GM21360 (cell line): ENCODE results near the gene SND1.
"Not testable (repeated sequence)": the region's sequence is repeated elsewhere in the genome, so short reads cannot be mapped to it uniquely, and the experiment has no call there.

Source experiments
- ATAC-seq: cut with Tn5 transposase; IDR thresholded peaks from one replicate; pipeline ENCODE4 v1.9.1; 2021; ENCODE audit warnings: mild to moderate bottlenecking, moderate library complexity; ENCODE audit not compliant: unreplicated experiment

SND1 gene

GRCh38 chr7:127822822-127823508, 171.0 kb downstream of the SND1 start:
- ATAC-seq = no peak

GRCh38 chr7:127824682-127825081, 172.7 kb downstream of the SND1 start:
- ATAC-seq = no peak

GRCh38 chr7:127828843-127829500, 177.0 kb downstream of the SND1 start:
- ATAC-seq = no peak

GRCh38 chr7:127831318-127832219, 179.6 kb downstream of the SND1 start:
- no peak for ATAC-seq

GRCh38 chr7:127832592-127832991, 180.6 kb downstream of the SND1 start:
- no peak for ATAC-seq

GRCh38 chr7:127833641-127834040, 181.6 kb downstream of the SND1 start:
- ATAC-seq = no peak

- no peak for ATAC-seq
Observed at GRCh38 chr7:127835679-127836078, 183.7 kb downstream of the SND1 start.

GRCh38 chr7:127837816-127838410, 185.9 kb downstream of the SND1 start:
- ATAC-seq = not testable (repeated sequence)

GRCh38 chr7:127838816-127839415, 186.9 kb downstream of the SND1 start:
- ATAC-seq = no peak

- ATAC-seq = no peak
Observed at GRCh38 chr7:127840226-127840951, 188.4 kb downstream of the SND1 start.

GRCh38 chr7:127844165-127844564, 192.2 kb downstream of the SND1 start:
- no peak for ATAC-seq

- ATAC-seq = no peak
Observed at GRCh38 chr7:127844707-127845331, 192.8 kb downstream of the SND1 start.

GRCh38 chr7:127845522-127846214, 193.7 kb downstream of the SND1 start:
- ATAC-seq = no peak

GRCh38 chr7:127847641-127848040, 195.6 kb downstream of the SND1 start:
- ATAC-seq = no peak

GRCh38 chr7:127848241-127848640, 196.2 kb downstream of the SND1 start:
- no peak for ATAC-seq

- ATAC-seq = no peak
Observed at GRCh38 chr7:127850195-127850594, 198.2 kb downstream of the SND1 start.

GRCh38 chr7:127854383-127854782, 202.4 kb downstream of the SND1 start:
- ATAC-seq = no peak

- ATAC-seq = no peak
Observed at GRCh38 chr7:127857464-127857841, 205.5 kb downstream of the SND1 start.
